GM12872 (cell line): ENCODE data around the gene PDE8B.

Experiments
- CTCF ChIP-seq: IDR thresholded peaks from 3 replicates; pipeline ENCODE4 v1.5.1; 2011; ENCODE audit warnings: low read depth, mild to moderate bottlenecking, low read length, moderate library complexity; ENCODE audit not compliant: insufficient read depth

Gene PDE8B

GRCh38 chr5:77400645-77401044, 190.2 kb downstream of the PDE8B start:
- no peak for TF ChIP-seq CTCF

DNA sequence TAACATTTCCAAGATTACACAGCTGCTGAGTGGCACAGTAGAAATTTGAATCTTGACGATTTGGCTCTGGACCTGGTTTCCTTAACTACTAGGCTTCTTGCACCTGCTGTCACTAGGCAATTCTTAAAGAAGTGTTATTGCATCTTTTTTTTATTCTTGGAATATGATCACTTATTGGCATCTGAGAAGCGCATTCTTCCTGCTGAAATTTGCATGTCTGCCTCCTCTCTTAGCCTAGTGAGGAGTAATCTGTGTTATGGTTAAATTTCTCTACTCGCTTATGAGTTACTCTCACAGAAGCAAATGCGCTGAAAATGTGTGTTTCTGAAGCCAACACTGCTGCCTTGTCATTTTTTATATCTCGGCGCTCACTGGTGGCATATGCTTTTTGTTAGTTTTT, 192.3 kb downstream of the PDE8B start:
- TF ChIP-seq CTCF: no peak

- no peak for TF ChIP-seq CTCF
Measured at GRCh38 chr5:77407152-77407551, 196.7 kb downstream of the PDE8B start.

- no peak for TF ChIP-seq CTCF
Measured at GRCh38 chr5:77409870-77410621, 199.6 kb downstream of the PDE8B start.

DNA sequence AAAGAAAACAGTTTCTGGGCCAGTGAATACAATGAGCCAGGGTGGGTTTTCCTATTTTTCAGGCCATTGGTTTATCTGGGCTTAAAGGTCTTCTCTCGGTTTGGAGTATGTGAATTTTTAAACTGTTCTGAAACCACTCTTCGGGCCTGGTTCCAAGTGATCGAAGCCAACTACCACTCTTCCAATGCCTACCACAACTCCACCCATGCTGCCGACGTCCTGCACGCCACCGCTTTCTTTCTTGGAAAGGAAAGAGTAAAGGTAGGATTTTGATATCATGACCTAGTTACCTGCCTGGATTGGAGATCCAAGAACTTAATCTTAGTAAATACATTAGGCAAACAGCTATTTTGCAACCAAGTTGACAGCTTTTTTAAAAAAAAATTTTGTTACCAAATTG, 202.6 kb downstream of the PDE8B start:
- TF ChIP-seq CTCF: no peak

- no peak for TF ChIP-seq CTCF
Measured at GRCh38 chr5:77418162-77418561, 207.7 kb downstream of the PDE8B start.

- no peak for TF ChIP-seq CTCF
Measured at GRCh38 chr5:77418601-77419581, 208.4 kb downstream of the PDE8B start.
